HG03025 (cell line): ENCODE measurements around the gene RAD23A.

ENCODE experiments used
- ATAC-seq: cut with Tn5 transposase; IDR thresholded peaks from one replicate; pipeline ENCODE4 v1.9.1; 2021; ENCODE audit warnings: mild to moderate bottlenecking, moderate library complexity; ENCODE audit not compliant: unreplicated experiment, low FRiP score

The RAD23A gene

DNA sequence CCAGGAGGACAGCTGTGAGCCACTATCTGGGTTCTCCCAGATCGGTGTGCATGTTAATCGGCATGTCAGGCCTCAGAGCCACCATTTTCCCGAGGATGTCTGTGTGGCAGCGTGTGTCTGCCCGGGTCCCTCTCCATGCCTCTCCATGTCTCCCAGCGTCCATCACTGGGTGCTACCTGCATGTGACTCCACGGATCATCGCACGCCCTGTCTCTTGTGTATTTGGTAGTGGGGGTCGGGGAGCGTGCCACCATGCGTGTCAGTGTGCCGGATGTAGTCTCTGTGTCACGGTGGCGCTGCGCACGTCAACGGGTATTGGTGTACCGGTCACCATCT, 55.5 kb downstream of the RAD23A start:
- no peak for ATAC-seq

DNA sequence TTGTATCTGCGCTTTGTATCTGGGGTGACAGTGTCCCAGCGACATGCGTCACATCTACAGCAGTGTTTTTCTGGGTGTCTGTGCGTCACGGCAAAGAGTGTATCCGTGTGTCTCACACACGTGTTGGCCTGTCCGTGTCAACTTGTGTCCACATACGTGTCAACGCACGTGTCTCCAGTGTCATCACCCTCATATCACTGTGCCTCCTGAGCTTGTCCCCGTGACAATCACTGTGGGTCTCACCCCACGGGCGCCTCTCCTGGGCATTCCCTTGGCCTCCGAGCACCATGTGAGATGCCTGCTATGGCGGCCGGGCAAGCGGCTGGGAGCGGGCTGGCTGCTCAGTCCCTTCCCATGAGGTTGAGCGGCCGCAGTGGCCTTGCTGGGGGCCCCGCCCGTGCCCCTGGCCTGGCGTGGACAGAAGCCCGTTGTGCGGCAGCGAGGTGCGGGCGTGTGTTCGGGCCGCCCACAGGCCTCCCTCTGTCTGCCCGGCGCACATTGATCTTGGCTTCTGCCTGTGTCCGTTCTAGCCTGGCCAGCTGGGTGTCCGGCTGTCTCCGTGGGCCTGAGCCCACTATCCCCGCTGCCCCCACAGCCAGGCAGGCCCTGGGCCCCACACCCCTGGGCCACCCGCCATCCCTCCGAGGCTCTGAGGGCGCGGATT, 56.0 kb downstream of the RAD23A start:
- no peak for ATAC-seq

DNA sequence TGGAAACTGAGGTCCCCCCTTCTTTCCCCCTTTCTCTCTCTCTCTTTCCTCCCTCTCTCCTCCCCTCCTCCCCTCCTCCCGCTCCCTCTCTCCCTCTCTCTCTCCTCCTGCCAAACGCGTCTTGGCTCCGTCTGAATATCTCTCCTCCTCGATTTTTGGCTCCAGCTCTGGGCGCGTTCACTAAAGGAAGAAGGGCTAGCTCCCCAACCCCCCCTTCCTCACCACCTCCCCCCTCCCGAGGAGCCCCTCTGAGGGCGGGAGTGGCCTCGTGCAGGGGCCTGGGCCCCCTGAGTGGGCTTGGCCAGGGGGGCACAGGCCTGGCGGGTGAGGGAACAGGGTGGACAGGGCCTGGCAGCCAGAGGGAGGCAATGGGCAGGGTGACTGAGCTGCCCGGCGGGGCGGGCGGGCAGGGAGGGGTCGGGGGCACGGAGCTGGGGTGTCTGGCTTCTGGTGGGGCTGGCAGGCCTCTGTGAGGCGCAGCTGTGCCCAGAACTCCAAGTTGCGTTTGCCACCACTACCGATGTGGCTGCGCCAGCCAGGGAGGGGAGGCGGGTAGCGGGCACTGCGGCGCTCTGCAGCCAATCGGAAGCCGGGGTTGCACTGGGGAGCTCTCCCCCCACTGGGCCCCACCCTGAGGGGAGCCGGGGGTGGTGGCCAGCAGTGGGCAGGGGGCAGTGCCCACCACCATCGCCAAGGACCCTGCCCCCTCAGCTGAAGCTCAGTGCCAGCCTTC, 56.7 kb downstream of the RAD23A start:
- ATAC-seq: no peak

DNA sequence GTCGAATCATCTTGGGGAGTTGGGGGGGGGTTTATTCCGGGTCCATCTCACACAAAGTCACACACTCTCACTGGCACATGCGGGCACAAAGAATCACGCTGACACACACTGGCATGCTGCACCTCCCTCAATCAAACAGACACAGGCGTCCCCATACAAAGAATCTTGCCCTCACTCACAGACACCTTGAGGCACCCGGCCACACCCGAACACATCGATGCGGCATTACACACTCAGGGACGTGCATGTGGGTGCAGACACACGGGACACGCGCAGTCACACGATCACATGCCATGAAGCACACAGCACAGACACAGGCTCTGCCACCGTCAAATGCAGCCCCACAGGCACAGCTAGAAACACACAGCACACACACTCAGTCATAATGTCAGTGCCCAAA, 57.4 kb downstream of the RAD23A start:
- no peak for ATAC-seq
